A549 (cell line): ENCODE results near the gene PARD3B.

Experiments
- CHD2 ChIP-seq: fragments of 150-350 bp; IDR thresholded peaks from 2 replicates; pipeline ENCODE4 v1.6.1; 2014; ENCODE audit warnings: low read length; ENCODE audit not compliant: partially characterized antibody
- CTCF ChIP-seq: fragments of >200 bp; sonication (Bioruptor Twin); formaldehyde crosslinking; IDR thresholded peaks from 3 replicates; pipeline ENCODE4 v1.5.1; 2016
- EP300 ChIP-seq, 2 experiments: fragments of >200 bp; sonication (Bioruptor Twin); formaldehyde crosslinking; IDR thresholded peaks; 2 replicates in 1 of 2; 3 replicates in 1 of 2; pipeline ENCODE4 v1.6.1; 2016 to 2017
- JUN ChIP-seq, 2 experiments: fragments of >200 bp; sonication (Bioruptor Twin); formaldehyde crosslinking; IDR thresholded peaks; 2 replicates in 1 of 2; 3 replicates in 1 of 2; pipeline ENCODE4 v1.6.1; 2016 to 2017
- JUNB ChIP-seq: fragments of >200 bp; sonication (Bioruptor Twin); formaldehyde crosslinking; IDR thresholded peaks from 2 replicates; pipeline ENCODE4 v1.6.1; 2016
- MAFK ChIP-seq: fragments of 450-650 bp; IDR thresholded peaks from 2 replicates; pipeline ENCODE4 v1.6.1; 2014; ENCODE audit not compliant: partially characterized antibody
- PBX3 ChIP-seq: IDR thresholded peaks from 2 replicates; pipeline ENCODE4 v1.6.1; 2012
- POLR2A ChIP-seq: IDR thresholded peaks from 2 replicates; pipeline ENCODE4 v1.6.1; 2012; ENCODE audit warnings: mild to moderate bottlenecking, low read length
- TF ChIP-seq, protein P1 (sequence below): fragments of 150-350 bp; IDR thresholded peaks from 2 replicates; pipeline ENCODE4 v1.6.1; 2014; ENCODE audit warnings: low read depth, mild to moderate bottlenecking, low read length

DNA sequence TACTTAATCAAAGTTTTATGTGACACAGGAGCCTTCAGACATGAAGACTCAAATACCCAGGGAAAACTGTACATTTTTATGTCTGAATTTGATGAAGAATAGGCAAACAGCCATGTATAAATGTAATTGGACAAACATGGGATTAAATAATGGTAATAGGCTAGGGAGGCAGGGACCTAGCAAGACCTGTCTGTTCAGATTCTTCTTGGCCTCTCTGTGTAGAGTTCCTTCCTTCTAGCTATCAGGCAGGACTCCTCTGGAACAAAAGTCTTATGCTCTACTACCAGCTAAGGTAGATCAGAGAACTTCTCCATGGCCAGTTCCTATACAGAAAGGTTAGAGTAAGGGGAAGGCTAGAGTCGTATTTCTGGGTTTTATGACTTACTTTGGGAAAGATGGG lies 9.5 kb upstream of the PARD3B start:
- no peak for TF ChIP-seq CTCF
- TF ChIP-seq CHD2, result no peak
- TF ChIP-seq MAFK, result no peak
- TF ChIP-seq JUNB, result no peak
- no peak for TF ChIP-seq EP300 (IDR thresholded peaks at IDR 0.05)
- TF ChIP-seq, protein P1, sequence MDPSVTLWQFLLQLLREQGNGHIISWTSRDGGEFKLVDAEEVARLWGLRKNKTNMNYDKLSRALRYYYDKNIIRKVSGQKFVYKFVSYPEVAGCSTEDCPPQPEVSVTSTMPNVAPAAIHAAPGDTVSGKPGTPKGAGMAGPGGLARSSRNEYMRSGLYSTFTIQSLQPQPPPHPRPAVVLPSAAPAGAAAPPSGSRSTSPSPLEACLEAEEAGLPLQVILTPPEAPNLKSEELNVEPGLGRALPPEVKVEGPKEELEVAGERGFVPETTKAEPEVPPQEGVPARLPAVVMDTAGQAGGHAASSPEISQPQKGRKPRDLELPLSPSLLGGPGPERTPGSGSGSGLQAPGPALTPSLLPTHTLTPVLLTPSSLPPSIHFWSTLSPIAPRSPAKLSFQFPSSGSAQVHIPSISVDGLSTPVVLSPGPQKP, result no peak
- TF ChIP-seq POLR2A, result no peak
- no peak for TF ChIP-seq PBX3
- TF ChIP-seq JUN (IDR thresholded peaks at IDR 0.05), result no peak
